ENCODE data around the gene SYCP1. TPM values are rescaled to one million over a fixed set of nuclear protein-coding genes. Genes with fewer than 3 reads are reported as not detected.

SYCP1 gene
- total and polyA plus RNA-seq, 2 of the 8 experiments (the other 6 are each of a cell fraction or from before 2014, with no cell fraction given): 0.11 to 0.26 TPM

DNA sequence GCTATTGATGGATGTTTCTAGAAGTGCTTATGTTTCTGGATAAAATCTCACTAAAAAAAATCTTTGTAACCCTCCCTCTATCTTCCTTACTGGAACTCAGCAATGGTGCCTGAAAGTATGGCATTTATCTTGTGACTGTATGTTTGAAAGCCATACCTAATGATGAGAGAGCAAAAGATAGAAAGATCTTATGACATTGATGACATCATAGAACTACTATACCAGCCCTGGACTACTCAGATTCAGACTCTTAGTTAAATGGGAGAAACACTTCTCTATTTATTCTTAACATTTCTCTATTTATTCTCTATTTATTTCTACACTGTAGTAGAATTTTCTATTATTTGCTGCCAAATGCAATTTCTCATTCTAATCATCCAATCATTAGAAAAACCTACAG, 32.7 kb upstream of the SYCP1 start (continued):
- TF ChIP-seq SP2 (IDR thresholded peaks at IDR 0.05; ENCODE audit: low read length): no peak
